DMS153 (cell line): ENCODE measurements around the gene CHADL.

Experiments
- DNase-seq: peaks from one replicate; lab custom pipeline; 2025; lab: John Stamatoyannopoulos, UW

CHADL gene

DNA sequence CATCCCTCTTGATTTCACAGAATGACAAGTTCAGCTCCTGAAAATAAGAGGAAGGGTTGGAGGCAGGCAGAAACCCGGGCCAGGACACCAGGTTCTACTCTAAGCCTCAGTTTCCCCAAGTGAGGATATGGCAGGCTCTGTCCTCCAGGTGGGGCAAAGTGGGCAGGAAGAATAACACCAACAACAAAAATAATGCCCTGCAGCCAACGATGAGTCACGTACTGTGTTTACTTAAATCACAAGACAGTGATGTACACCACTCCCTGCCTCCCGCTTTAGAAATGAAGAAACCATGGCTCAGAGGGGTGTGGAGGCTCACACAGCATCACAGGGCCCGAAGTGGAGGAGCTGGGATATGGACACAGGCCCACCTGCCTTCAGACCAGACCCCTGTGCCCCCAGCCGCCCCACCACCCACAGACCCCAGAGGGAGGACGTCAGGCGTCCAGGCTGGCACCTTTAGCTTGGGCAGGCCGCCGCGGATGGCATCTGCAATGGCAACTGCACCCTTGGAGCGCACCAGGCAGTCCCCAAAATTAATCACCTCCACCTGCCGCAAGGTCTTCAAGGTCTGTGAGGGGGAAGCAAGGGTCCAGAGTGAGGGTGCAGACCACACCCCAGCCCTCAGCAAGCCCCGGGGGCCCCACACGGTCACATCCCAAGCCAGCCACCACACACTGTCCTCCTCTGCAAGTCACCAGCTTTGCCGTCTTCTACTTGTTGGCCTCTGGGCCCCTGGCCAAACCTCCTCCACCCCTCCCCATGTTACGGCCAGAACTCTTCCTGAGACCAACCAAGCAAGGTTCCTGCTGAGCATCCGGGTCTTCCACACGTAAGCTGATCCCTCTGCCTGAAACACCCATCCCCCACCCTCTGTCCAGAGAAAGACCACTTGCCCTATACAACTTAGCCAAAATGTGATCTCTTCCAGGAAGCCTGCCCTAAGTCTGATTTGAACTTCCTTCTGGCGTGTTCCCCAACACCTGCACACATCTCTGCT lies 15.8 kb upstream of the CHADL start:
- DNase-seq = no peak

DNA sequence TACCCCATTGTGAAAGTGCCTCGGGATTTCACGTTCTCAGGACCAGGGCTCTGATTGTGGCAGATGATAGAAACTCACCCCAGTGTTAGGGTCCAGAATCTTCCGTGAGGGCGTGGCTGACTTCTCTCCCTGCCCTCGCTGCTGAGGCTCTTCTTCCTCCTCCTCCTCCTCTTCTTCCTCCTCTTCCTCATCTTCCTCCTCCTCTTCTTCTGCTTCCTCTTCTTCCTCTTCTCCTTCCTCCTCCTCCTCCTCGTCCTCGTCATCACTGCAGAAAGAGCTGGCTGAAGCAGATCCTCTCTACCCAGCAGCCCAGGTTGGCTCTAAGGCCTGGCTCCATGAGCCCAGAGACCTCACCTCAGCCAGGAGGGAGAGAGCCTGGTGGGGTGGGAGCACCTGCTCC lies 13.5 kb upstream of the CHADL start:
- DNase-seq = no peak

DNA sequence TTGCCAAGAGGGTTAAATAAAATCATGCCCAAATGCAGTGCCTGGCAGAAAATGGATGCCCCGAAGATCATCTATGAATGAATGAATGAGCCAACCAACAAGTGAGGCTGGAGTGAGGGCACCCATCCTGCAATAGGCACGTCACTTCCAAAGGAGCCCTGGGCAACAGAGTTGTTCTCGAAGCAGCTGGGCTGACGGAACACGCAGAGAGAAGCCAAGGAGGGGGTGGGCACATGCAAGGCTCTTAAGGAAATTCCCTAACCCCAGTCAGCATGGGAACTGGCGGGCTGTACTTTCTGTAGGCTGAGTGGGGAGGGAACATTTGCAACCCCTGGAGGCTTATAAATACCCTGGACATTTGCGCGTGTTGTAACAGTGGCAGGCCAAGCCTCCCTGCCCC lies 11.6 kb upstream of the CHADL start:
- DNase-seq = no peak

- no peak for DNase-seq
These were observed 9.4 kb upstream of the CHADL start for GRCh38 chr22:41250127-41250526.

DNA sequence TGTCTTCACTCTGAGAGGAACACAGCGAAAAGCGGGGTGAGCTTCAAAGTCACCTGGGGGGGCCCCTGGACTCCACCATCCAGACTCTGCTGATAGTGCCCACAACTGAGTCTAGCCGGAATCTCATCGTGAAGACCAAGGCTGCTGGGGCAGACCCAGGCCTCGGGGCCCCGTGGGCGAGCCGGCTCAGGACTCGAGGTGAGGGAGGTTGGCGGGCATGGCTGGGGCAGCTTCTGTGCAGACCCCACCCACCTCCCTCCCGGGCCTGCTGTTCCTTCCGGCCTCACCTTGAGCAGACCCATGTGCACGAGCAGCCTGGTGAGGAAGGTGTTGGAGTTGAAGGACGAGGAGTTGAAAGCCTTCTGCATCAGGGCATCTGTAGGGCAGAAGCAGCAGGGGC lies 8.7 kb upstream of the CHADL start:
- no peak for DNase-seq

DNA sequence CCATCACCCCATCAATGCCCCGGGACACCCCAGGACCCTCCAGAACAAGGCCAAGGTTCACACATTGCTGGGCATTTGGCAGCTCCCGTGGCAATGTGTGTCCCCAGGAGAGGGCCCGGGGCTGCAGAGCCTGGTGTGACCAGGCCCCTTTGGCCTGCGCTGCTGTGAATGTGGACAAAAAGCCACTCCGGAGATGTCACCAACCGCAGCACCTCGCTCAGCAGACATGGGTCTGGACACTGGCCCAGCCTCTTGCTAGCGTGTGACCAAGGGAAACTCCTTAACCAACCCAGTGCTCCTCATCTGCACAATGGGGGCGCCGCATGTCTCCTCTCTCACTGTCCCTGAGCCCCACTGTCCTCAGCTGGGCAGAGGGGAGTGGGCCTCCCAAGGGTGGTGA lies 8.0 kb upstream of the CHADL start:
- DNase-seq = no peak

DNA sequence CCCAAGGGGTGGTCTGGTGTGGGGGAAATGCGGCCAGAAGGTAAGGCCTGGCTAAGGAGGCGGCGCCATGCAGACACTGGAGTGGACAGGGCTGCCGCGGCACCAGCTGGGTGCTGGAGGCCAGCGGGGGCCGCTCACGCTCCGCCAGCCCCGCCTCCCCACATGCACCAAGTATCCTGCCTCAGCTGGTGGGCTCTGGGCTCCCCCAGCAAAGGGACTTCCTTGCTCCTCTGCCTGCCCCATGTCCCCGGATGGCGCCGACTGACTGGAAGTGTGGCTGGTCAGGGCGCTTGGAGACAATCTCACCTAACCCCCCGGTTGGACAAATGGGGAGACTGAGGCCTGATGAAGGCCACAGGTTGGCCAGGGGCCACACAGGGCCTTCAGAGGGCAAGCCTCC lies 7.6 kb upstream of the CHADL start:
- no peak for DNase-seq

DNA sequence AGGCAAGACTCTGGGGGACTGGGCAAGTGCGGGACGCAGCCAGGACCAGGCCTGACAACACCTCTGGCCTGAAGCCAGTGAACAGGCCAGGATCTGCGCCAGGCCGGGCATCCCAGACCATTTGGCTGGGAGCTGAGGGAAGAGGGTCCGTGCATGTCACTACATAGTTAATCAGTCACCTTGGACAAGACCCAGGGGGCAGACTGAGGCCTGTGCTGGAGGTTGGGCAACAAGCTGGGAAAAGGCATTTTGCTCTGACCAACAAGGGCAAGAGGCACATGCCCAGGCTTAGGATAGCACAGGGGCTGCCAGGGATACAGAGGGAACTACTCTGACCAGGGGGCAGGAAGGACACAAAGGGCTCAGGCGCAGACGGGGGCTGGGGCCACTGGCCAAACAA lies 7.0 kb upstream of the CHADL start:
- no peak for DNase-seq

DNA sequence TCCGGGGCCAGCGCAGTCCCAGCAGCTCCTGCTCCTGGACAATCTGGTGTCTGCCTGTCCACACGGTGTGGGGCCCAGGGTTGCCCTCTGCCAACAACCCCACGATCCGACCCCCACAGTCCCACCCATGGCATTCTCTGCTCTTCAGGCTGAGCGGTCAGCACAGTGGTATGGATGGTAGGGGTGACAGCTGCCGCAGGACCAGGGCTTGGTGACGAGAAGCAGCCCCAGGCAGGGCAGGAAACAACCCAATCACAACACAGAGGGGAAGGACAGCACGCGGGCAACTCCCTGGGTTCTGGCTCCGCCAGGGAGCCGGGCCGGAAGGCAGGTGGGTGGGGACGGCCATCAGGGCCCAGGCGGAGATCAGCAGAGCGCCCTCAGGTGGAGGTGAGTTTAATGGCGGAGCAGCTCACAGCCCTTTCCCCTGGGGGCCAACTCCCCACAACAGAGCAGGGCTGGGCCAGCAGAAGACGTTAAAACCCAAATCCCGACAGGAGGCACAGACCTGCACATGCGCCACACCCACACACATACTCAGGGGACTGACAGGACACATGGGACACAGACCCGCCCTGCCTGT lies 5.3 kb upstream of the CHADL start:
- DNase-seq = no peak

DNA sequence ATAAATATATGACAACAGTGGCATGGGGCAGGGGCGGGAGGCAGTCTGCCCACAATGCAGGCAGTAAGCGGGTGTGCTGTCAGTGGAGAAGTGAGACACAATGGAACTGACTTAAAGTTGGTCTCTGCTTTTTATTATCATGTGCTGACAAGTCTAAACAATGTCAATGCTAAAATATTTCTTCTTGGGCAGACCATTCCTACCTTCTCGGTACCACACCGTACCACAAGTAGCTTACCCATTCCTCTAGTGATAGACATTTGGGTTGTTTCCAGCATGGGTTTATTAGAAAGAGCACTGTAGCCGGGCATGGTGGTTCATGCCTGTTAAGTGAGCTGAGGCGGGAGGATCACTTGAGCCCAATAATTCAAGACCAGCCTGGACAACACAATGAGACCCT lies 2.6 kb upstream of the CHADL start:
- no peak for DNase-seq

DNA sequence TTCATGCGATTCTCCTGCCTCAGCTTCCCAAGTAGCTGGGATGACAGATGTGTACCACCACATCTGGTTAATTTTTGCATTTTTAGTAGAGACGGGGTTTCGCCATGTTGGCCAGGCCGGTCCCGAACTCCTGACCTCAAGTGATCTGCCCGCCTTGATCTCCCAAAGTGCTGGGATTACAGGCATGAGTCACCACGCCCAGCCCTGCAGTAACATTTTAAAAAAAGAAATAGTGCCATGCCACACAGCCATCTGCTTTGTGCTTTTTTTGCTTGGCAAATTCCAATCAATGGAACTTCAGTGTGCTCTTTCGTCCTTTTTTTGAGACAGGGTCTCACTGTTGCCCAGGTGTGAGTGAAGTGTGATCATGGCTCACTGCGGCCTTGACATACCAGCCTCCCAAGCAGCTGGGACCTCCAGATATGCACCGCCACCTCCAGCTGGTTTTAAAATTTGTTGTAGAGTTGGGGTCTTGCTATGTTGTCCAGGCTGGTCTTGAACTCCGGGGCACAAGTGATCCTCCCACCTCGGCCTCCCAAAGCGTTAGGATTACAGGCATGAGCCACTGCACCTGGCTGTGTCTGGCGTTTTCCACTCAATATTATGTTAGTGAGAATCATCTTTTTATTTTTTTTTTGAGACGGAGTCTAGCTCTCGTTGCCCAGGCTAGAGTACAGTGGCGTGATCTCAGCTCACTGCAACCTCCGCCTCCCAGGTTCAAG lies 1.8 kb upstream of the CHADL start:
- no peak for DNase-seq

GRCh38 chr22:41241133-41241676 lies 474 bp upstream of the CHADL start:
- DNase-seq = no peak

- DNase-seq = no peak
These were observed 1.1 kb downstream of the CHADL start for GRCh38 chr22:41239443-41240128.

- no peak for DNase-seq
These were observed 1.9 kb downstream of the CHADL start for GRCh38 chr22:41238570-41239442.

DNA sequence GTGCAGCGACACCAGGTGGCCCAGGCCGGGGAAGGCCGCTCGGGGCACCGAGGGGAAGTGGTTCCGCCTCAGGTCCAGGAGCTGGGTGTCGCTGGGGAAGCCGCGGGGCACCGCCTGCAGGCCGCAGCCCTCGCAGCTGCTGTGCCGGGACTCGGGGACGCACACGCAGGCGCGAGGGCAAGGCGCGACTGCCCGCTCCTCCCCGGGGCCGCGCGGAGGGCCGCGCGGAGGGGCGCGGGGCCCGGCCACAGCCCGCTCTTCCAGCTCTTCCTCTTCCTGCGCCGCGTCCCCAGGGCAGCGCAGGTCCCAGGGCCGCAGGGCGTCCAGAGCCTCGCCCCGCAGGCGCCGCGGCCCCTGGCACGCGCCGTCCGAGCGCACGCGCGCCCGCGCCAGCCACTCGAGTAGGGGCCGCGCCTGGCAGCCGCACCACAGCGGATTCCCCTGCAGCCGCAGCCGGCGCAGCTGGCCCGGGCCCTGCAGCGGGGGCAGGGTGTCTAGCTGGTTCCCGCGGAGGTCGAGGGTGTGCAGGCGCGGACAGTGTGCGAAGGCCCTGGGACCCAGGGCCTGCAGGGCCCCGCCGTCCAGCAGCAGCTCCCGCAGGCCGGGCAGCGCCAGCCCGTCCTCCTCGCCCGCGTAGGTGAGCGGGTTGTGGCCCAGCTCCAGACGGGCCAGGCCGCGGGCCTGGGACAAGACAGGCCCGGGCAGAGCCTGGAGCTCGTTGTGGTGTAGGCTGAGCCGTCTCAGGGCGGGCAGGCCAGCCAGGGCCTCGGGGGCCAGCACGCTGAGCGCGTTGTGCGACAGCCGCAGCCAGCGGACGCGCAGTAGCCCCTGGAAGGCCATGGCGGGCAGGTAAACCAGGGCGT lies 2.8 kb downstream of the CHADL start:
- DNase-seq = peak; percentile 77

DNA sequence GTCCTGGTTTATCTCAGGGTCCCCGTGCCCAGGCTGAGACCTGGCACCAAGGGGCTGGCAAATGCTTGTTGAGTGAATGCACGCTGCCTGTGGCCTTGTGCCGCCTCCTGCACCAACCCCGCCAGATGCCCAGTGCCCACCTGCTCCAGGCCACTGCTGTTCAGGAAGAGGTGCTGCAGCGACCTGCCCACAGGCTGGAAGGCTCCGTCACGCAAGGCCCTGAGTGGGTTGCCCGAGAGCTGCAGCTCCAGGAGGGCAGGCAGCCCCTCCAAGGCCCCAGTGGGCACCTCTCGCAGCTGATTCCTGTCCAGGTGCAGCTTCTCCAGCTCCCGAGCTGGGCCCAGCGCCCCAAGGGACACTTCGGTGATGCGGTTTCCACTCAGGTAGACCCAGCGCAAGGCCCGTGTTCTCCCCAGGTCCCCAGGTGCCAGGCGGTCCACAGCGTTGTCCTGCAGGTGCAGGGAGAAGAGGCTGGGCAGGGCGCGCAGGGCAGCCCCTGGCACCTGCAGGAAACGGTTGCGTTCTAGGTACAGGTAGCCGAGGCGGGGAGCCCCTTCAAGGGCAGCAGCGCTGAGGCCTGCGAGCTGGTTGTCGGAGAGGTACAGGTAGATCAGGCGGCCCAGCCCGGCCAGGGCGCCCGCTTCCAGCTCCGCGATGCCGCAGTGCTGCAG lies 3.6 kb downstream of the CHADL start:
- no peak for DNase-seq

GRCh38 chr22:41234815-41235695 lies 5.7 kb downstream of the CHADL start:
- no peak for DNase-seq

DNA sequence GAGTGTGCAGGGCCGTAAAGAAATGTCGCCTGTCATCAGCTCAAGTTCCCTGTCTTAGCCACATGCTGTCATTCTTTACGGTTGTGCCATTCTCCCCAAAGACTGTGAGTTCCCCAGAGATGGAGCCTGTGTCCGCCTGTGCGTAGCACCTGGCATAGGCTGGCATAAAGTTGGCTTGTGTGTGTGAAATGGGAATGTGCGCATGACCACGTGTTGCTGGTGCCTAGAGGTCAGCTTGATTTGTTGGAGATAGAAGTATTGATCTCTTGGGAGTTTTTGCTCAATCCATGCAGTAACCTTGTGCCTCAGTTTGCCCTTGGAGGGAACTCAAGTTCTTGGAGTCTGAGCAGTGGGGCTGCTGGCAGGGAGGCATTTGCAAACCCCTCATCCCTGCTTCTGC lies 9.4 kb downstream of the CHADL start:
- no peak for DNase-seq
